Anterior cingulate cortex (tissue), 58 donors: ENCODE results near the gene E2F2.
"Not testable (repeated sequence)": the region's sequence is repeated elsewhere in the genome, so short reads cannot be mapped to it uniquely, and the experiment has no call there.

Source experiments
- DNase-seq, 58 donors: peaks; one replicate each; lab custom pipeline; 2025; lab: John Stamatoyannopoulos, UW

Gene E2F2

GRCh38 chr1:23553231-23554126 is 22.4 kb upstream of the E2F2 start:
- DNase-seq: no peak

GRCh38 chr1:23551849-23552248 is 20.8 kb upstream of the E2F2 start:
- DNase-seq: no peak

- no peak for DNase-seq
Measured at GRCh38 chr1:23548704-23549143, 17.7 kb upstream of the E2F2 start.

GRCh38 chr1:23546897-23547584 is 16.0 kb upstream of the E2F2 start:
- DNase-seq: no peak

- no peak for DNase-seq
Measured at GRCh38 chr1:23545851-23546250, 14.8 kb upstream of the E2F2 start.

- peak in 51 of 58 donors; percentile 8 to 77 (median 41) for DNase-seq
Measured at GRCh38 chr1:23544444-23545389, 13.7 kb upstream of the E2F2 start.

- DNase-seq: no peak
Measured at GRCh38 chr1:23543707-23544443, 12.8 kb upstream of the E2F2 start.

GRCh38 chr1:23542940-23543339 is 11.9 kb upstream of the E2F2 start:
- DNase-seq: not testable (repeated sequence)

GRCh38 chr1:23539698-23540266 is 8.7 kb upstream of the E2F2 start:
- DNase-seq: peak in 57 of 58 donors; percentile 2 to 87 (median 68)

GRCh38 chr1:23537296-23537973 is 6.4 kb upstream of the E2F2 start:
- no peak for DNase-seq

GRCh38 chr1:23533246-23534023 is 2.4 kb upstream of the E2F2 start:
- DNase-seq: no peak

- no peak for DNase-seq
Measured at GRCh38 chr1:23531562-23532094, 595 bp upstream of the E2F2 start.

- DNase-seq: no peak
Measured at GRCh38 chr1:23530087-23530746, 816 bp downstream of the E2F2 start.

GRCh38 chr1:23529146-23530086 is 1.6 kb downstream of the E2F2 start:
- no peak for DNase-seq

- no peak for DNase-seq
Measured at GRCh38 chr1:23528250-23528978, 2.6 kb downstream of the E2F2 start.

- DNase-seq: no peak
Measured at GRCh38 chr1:23527900-23528249, 3.2 kb downstream of the E2F2 start.
